Ascending aorta (tissue), 2 donors: ENCODE measurements around the gene CLPSL2. TPM values are rescaled to one million over a fixed set of nuclear protein-coding genes. Genes with fewer than 3 reads are reported as not detected.

Experiments used
- DNase-seq, 2 donors: peaks; one replicate each; pipeline ENCODE4 v3.0.0-alpha.2; 2019; ENCODE audit warnings: low spot score in 2 of 2
- H3K27ac ChIP-seq, 2 donors: fragments of 200-600 bp; sonication (generic); one replicate each; pipeline ENCODE4 v1.5.1; 2016 to 2017; ENCODE audit warnings: mild to moderate bottlenecking in 1 of 2
- H3K27me3 ChIP-seq: fragments of 200-600 bp; sonication (generic); one replicate; pipeline ENCODE4 v1.5.1; 2017
- H3K36me3 ChIP-seq, 2 donors: fragments of 200-600 bp; sonication (generic); one replicate each; pipeline ENCODE4 v1.5.1; 2016
- H3K4me1 ChIP-seq, 2 donors: fragments of 200-600 bp; sonication (generic); one replicate each; pipeline ENCODE4 v1.5.1; 2016 to 2017; ENCODE audit warnings: mild to moderate bottlenecking in 1 of 2
- H3K4me3 ChIP-seq, 2 donors: fragments of 200-600 bp; sonication (generic); one replicate each; pipeline ENCODE4 v1.5.1; 2016 to 2017; ENCODE audit warnings: mild to moderate bottlenecking in 1 of 2
- H3K9me3 ChIP-seq, 2 donors: fragments of 200-600 bp; sonication (generic); one replicate each; pipeline ENCODE4 v1.5.1; 2016
- CTCF ChIP-seq, 3 experiments: fragments of 200-600 bp in 2 of 3; fragments of 450-650 bp in 1 of 3; sonication (generic) in 2 of 3; IDR thresholded peaks; one replicate each; pipeline ENCODE4 v1.5.1; 2016 to 2019; ENCODE audit warnings: antibody characterized with exemption in 3 of 3, mild to moderate bottlenecking in 1 of 3, moderate library complexity in 1 of 3
- intact Hi-C: fragments of 100-400 bp; cut with DNase I; formaldehyde crosslinking; loops from one replicate; pipeline ENCODE4 v1.15.1; 2023
- total RNA-seq: library from RNA; depleted of rRNA; stranded (reverse); fragments of >200 nt; gene quantifications from one replicate; pipeline ENCODE4 v1.1.0, GENCODE V29; 2016

The CLPSL2 gene
- total RNA-seq, 1 donor from 2014 or later = not detected

GRCh38 chr6:35735452-35735851 lies 40.9 kb upstream of the CLPSL2 start:
- no peaks in the 10 kb centered on the region for H3K9me3 ChIP-seq
- no peak for DNase-seq
- H3K36me3 ChIP-seq = no peaks in the 10 kb centered on the region
- intact Hi-C loops = loop anchor here (5.0 kb wide), 1 partner anchor 88 kb away; no protein-coding TSS in a partner anchor
- no peaks in the 10 kb centered on the region for H3K27me3 ChIP-seq
- peak overlapping the region; percentile 100 for H3K27ac ChIP-seq
- TF ChIP-seq CTCF (IDR thresholded peaks at IDR 0.05) = no peak
- no peak overlapping the region for H3K4me3 ChIP-seq
- peaks cover 20 to 35% of the 10 kb centered on the region in 2 donors for H3K4me1 ChIP-seq

- no peaks in the 10 kb centered on the region for H3K27me3 ChIP-seq
- peaks cover 11 to 29% of the 10 kb centered on the region in 2 donors for H3K4me1 ChIP-seq
- no peak overlapping the region for H3K27ac ChIP-seq
- H3K36me3 ChIP-seq = no peaks in the 10 kb centered on the region
- intact Hi-C loops = loop anchor here (5.0 kb wide), 1 partner anchor 89 kb away; no protein-coding TSS in a partner anchor
- no peaks in the 10 kb centered on the region for H3K9me3 ChIP-seq
- TF ChIP-seq CTCF (IDR thresholded peaks at IDR 0.05) = peak; percentile 77 to 97 (median 90)
- peak in 1 of 2 donors; percentile 87 for DNase-seq
- H3K4me3 ChIP-seq = no peak overlapping the region
These were observed 40.0 kb upstream of the CLPSL2 start for GRCh38 chr6:35736253-35736894.

GRCh38 chr6:35736982-35737412 lies 39.4 kb upstream of the CLPSL2 start, which contains the start of gene ARMC12:
Gene ARMC12, plus strand, starts transcription at chr6:35737032. Its CDS starts 77 bp downstream, at chr6:35737109.
- H3K27ac ChIP-seq = no peak within 1 kb of the TSS
- no peak for DNase-seq
- H3K36me3 ChIP-seq = no peaks in the 10 kb centered on the region
- no peak for TF ChIP-seq CTCF (IDR thresholded peaks at IDR 0.05)
- no peak within 1 kb of the TSS for H3K4me3 ChIP-seq
- H3K4me1 ChIP-seq = peaks cover 11 to 29% of the 10 kb centered on the region in 2 donors
- no peaks in the 10 kb centered on the region for H3K27me3 ChIP-seq
- H3K9me3 ChIP-seq = no peaks in the 10 kb centered on the region
- intact Hi-C loops = loop anchor here (1.0 to 5.0 kb wide), 4 partner anchors 49 to 214 kb away; partner anchors contain the start of gene FKBP5

GRCh38 chr6:35737413-35738211 lies 38.8 kb upstream of the CLPSL2 start:
- Histone ChIP-seq H3K27ac (no peak overlapping the region), H3K36me3 (no peaks in the 10 kb centered on the region), H3K4me1 (peaks cover 5 to 23% of the 10 kb centered on the region in 2 donors), H3K27me3 (no peaks in the 10 kb centered on the region), H3K4me3 (no peak overlapping the region), H3K9me3 (no peaks in the 10 kb centered on the region)
- TF ChIP-seq CTCF (IDR thresholded peaks at IDR 0.05) = peak; percentile 78 to 96 (median 84)
- intact Hi-C loops = loop anchor here (1.0 to 5.0 kb wide), 4 partner anchors 49 to 214 kb away; partner anchors contain the start of gene FKBP5
- no peak for DNase-seq

GRCh38 chr6:35739645-35740524 lies 36.5 kb upstream of the CLPSL2 start:
- Histone ChIP-seq H3K36me3 (no peaks in the 10 kb centered on the region), H3K27ac (no peak overlapping the region), H3K4me1 (peaks cover 0 to 10% of the 10 kb centered on the region in 2 donors), H3K9me3 (no peaks in the 10 kb centered on the region), H3K27me3 (no peaks in the 10 kb centered on the region), H3K4me3 (no peak overlapping the region)
- intact Hi-C loops = loop anchor here (5.0 kb wide), 1 partner anchor 93 kb away; no protein-coding TSS in a partner anchor
- no peak for DNase-seq
- TF ChIP-seq CTCF (IDR thresholded peaks at IDR 0.05) = no peak
